HL-60 (cell line): ENCODE data around the gene AP4S1.
A peak's percentile ranks its signal among the peaks of the same experiment; 100 is the strongest.

Source experiments
- POLR2AphosphoS5 ChIP-seq: IDR thresholded peaks from 2 replicates; pipeline ENCODE4 v1.6.1; 2012; ENCODE audit warnings: low read depth
- SPI1 ChIP-seq: IDR thresholded peaks from 2 replicates; pipeline ENCODE4 v1.6.1; 2012; ENCODE audit warnings: low read depth, mild to moderate bottlenecking, borderline replicate concordance
- TF ChIP-seq, protein P1 (sequence below): IDR thresholded peaks from one replicate; pipeline ENCODE4 v1.5.1; 2011; ENCODE audit warnings: low read length, control low read depth, inconsistent platforms; ENCODE audit not compliant: insufficient read depth
- TF ChIP-seq, protein P2 (sequence below): IDR thresholded peaks from 2 replicates; pipeline ENCODE4 v1.6.1; 2012; ENCODE audit warnings: low read depth; ENCODE audit not compliant: insufficient replicate concordance

DNA sequence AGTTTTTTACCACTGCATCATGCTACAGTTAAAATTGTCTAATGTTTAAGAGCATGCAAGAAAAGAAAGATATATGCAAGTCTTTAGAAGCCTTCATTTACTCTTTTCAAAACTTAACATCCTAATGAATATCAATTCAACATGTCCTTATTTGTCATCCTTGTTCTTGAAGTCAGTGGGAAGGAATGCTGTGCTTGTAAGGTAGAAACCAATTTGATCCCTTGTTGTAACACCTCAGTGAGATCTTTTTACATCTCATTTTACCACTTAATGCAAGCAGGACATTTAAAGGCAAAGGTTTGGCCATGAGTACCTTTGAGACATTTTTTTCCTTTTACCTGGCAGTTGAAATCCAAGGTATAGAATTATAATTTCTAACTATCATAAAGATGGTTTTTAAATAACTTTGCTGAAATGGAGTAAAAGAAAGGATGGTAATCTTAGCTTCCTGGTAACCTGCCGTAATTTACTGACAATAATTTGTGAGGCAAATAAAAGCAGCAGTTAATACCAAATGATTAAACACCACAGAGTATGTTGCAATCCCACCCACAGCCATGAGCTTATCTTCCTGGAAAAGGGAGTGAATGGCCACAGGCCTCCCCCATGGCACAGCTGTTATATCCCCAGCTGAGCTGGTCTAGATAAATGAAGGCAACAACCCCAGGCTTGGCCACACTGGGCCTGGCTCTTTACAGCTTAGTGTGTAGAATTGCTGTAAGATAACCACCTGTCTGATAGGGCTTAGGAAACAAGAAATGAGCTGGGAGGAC is 33.9 kb downstream of the AP4S1 start:
- TF ChIP-seq, protein P1, sequence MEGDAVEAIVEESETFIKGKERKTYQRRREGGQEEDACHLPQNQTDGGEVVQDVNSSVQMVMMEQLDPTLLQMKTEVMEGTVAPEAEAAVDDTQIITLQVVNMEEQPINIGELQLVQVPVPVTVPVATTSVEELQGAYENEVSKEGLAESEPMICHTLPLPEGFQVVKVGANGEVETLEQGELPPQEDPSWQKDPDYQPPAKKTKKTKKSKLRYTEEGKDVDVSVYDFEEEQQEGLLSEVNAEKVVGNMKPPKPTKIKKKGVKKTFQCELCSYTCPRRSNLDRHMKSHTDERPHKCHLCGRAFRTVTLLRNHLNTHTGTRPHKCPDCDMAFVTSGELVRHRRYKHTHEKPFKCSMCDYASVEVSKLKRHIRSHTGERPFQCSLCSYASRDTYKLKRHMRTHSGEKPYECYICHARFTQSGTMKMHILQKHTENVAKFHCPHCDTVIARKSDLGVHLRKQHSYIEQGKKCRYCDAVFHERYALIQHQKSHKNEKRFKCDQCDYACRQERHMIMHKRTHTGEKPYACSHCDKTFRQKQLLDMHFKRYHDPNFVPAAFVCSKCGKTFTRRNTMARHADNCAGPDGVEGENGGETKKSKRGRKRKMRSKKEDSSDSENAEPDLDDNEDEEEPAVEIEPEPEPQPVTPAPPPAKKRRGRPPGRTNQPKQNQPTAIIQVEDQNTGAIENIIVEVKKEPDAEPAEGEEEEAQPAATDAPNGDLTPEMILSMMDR = no peak
- TF ChIP-seq POLR2AphosphoS5 = peak; percentile 99
- TF ChIP-seq SPI1 = no peak
- TF ChIP-seq, protein P2, sequence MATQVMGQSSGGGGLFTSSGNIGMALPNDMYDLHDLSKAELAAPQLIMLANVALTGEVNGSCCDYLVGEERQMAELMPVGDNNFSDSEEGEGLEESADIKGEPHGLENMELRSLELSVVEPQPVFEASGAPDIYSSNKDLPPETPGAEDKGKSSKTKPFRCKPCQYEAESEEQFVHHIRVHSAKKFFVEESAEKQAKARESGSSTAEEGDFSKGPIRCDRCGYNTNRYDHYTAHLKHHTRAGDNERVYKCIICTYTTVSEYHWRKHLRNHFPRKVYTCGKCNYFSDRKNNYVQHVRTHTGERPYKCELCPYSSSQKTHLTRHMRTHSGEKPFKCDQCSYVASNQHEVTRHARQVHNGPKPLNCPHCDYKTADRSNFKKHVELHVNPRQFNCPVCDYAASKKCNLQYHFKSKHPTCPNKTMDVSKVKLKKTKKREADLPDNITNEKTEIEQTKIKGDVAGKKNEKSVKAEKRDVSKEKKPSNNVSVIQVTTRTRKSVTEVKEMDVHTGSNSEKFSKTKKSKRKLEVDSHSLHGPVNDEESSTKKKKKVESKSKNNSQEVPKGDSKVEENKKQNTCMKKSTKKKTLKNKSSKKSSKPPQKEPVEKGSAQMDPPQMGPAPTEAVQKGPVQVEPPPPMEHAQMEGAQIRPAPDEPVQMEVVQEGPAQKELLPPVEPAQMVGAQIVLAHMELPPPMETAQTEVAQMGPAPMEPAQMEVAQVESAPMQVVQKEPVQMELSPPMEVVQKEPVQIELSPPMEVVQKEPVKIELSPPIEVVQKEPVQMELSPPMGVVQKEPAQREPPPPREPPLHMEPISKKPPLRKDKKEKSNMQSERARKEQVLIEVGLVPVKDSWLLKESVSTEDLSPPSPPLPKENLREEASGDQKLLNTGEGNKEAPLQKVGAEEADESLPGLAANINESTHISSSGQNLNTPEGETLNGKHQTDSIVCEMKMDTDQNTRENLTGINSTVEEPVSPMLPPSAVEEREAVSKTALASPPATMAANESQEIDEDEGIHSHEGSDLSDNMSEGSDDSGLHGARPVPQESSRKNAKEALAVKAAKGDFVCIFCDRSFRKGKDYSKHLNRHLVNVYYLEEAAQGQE = peak; percentile 26
